DND-41 (cell line): Measurements from ENCODE around the gene RNF157.

Source experiments
- ATAC-seq: fragments of 200-7000 bp; cut with Tn5 transposase; 3 replicates; pipeline ENCODE4 v1.9.1; 2021; ENCODE audit warnings: low read depth; ENCODE audit not compliant: insufficient read depth
- DNase-seq: peaks from one replicate; pipeline ENCODE4 v3.0.0-alpha.2; 2020
- H2AFZ ChIP-seq: 2 replicates; pipeline ENCODE4 v1.6.0; 2012; ENCODE audit warnings: low read depth, low read length
- H3K27ac ChIP-seq: 2 replicates; pipeline ENCODE4 v1.5.1; 2012; ENCODE audit warnings: low read length, inconsistent platforms
- H3K27me3 ChIP-seq: fragments of 200-600 bp; sonication (generic); 2 replicates; pipeline ENCODE4 v1.6.0; 2012; ENCODE audit warnings: low read length, mild to moderate bottlenecking, inconsistent platforms; ENCODE audit not compliant: insufficient read depth, poor library complexity
- H3K36me3 ChIP-seq: 2 replicates; pipeline ENCODE4 v1.5.1; 2012; ENCODE audit warnings: low read length, inconsistent platforms; ENCODE audit not compliant: insufficient read depth
- H3K4me1 ChIP-seq: 2 replicates; pipeline ENCODE4 v1.5.1; 2012; ENCODE audit warnings: mild to moderate bottlenecking, low read length; ENCODE audit not compliant: insufficient read depth
- H3K4me2 ChIP-seq: 2 replicates; pipeline ENCODE4 v1.6.0; 2012; ENCODE audit warnings: mild to moderate bottlenecking, moderate library complexity, low read length, inconsistent platforms; ENCODE audit not compliant: insufficient read depth
- H3K4me3 ChIP-seq, 2 experiments: fragments of 200-600 bp in 1 of 2; shearing (Covaris generic) in 1 of 2; 2 replicates each; pipeline ENCODE4 v1.5.1; 2012 to 2016; ENCODE audit warnings: inconsistent platforms in 2 of 2, low read length in 2 of 2, mild to moderate bottlenecking in 2 of 2, low read depth in 1 of 2, moderate library complexity in 1 of 2
- H3K79me2 ChIP-seq: 2 replicates; pipeline ENCODE4 v1.6.0; 2012; ENCODE audit warnings: low read length, inconsistent platforms; ENCODE audit not compliant: insufficient read depth
- H3K9ac ChIP-seq: 2 replicates; pipeline ENCODE4 v1.6.0; 2012; ENCODE audit warnings: low read depth, mild to moderate bottlenecking, inconsistent platforms, low read length, moderate library complexity
- H3K9me3 ChIP-seq: 2 replicates; pipeline ENCODE4 v1.5.1; 2012; ENCODE audit warnings: low read length, moderate library complexity, mild to moderate bottlenecking, inconsistent platforms; ENCODE audit not compliant: insufficient read depth, severe bottlenecking
- H4K20me1 ChIP-seq: 2 replicates; pipeline ENCODE4 v1.6.0; 2012; ENCODE audit warnings: low read length; ENCODE audit not compliant: insufficient read depth
- CTCF ChIP-seq: IDR thresholded peaks from 2 replicates; pipeline ENCODE4 v1.5.1; 2012; ENCODE audit warnings: borderline replicate concordance, low read length, moderate library complexity, mild to moderate bottlenecking; ENCODE audit not compliant: poor library complexity, severe bottlenecking; ENCODE audit errors: extremely low read depth
- EZH2 ChIP-seq: IDR thresholded peaks from 3 replicates; pipeline ENCODE4 v1.6.1; 2012; ENCODE audit warnings: borderline replicate concordance, low read depth, mild to moderate bottlenecking, moderate library complexity, low read length, inconsistent platforms; ENCODE audit not compliant: severe bottlenecking

Gene RNF157

GRCh38 chr17:76134911-76135809, 105.1 kb downstream of the RNF157 start:
- no peaks in the 10 kb centered on the region for H3K27me3 ChIP-seq
- no peaks in the 10 kb centered on the region for H3K9me3 ChIP-seq
- no peak overlapping the region for H2AFZ ChIP-seq
- ATAC-seq = no peak
- H3K9ac ChIP-seq = no peak overlapping the region
- no peak for DNase-seq
- TF ChIP-seq EZH2 (no peak), CTCF (no peak)
- H4K20me1 ChIP-seq = no peaks in the 10 kb centered on the region
- H3K36me3 ChIP-seq = no peaks in the 10 kb centered on the region
- H3K27ac ChIP-seq = no peak overlapping the region
- no peaks in the 10 kb centered on the region for H3K79me2 ChIP-seq
- no peak overlapping the region for H3K4me2 ChIP-seq
- no peak overlapping the region for H3K4me3 ChIP-seq
- H3K4me1 ChIP-seq = no peaks in the 10 kb centered on the region

GRCh38 chr17:76132574-76133338, 107.5 kb downstream of the RNF157 start:
- Histone ChIP-seq H3K4me1 (no peaks in the 10 kb centered on the region), H3K4me2 (no peak overlapping the region), H3K4me3 (no peak overlapping the region), H3K9ac (no peak overlapping the region), H3K9me3 (no peaks in the 10 kb centered on the region), H3K27ac (no peak overlapping the region), H2AFZ (no peak overlapping the region), H3K27me3 (no peaks in the 10 kb centered on the region), H4K20me1 (no peaks in the 10 kb centered on the region), H3K79me2 (no peaks in the 10 kb centered on the region), H3K36me3 (no peaks in the 10 kb centered on the region)
- TF ChIP-seq CTCF (no peak), EZH2 (no peak)
- ATAC-seq (no peak), DNase-seq (no peak)

- ATAC-seq (no peak), DNase-seq (no peak)
- Histone ChIP-seq H3K4me1 (no peaks in the 10 kb centered on the region), H3K27me3 (no peaks in the 10 kb centered on the region), H3K79me2 (no peaks in the 10 kb centered on the region), H3K9me3 (no peaks in the 10 kb centered on the region), H3K27ac (no peak overlapping the region), H3K9ac (no peak overlapping the region), H3K4me3 (no peak overlapping the region), H2AFZ (no peak overlapping the region), H3K36me3 (no peaks in the 10 kb centered on the region), H4K20me1 (no peaks in the 10 kb centered on the region), H3K4me2 (no peak overlapping the region)
- TF ChIP-seq CTCF = no peak
- TF ChIP-seq EZH2 = no peak
Observed at GRCh38 chr17:76131692-76132573, 108.4 kb downstream of the RNF157 start.
